ENCODE data around the gene GSG1L.
A peak's percentile ranks its signal among the peaks of the same experiment; 100 is the strongest.
"Not testable (repeated sequence)": the region's sequence is repeated elsewhere in the genome, so short reads cannot be mapped to it uniquely, and the experiment has no call there.

GSG1L gene

GRCh38 chr16:27951489-27952120 lies 111.9 kb downstream of the GSG1L start:
- DNase-seq (ENCODE audit: low read depth) = peak; percentile 14
- no peak overlapping the region for H3K4me3 ChIP-seq (ENCODE audit: control insufficient read depth, low read depth, low read length)
- TF ChIP-seq CTCF (IDR thresholded peaks at IDR 0.05; ENCODE audit: control insufficient read depth, insufficient read depth, low read depth, low read length, missing control alignments) = no peak

GRCh38 chr16:27950206-27950887 lies 113.2 kb downstream of the GSG1L start:
- H3K4me3 ChIP-seq (ENCODE audit: control insufficient read depth, low read depth, low read length) = no peak overlapping the region
- TF ChIP-seq CTCF (IDR thresholded peaks at IDR 0.05; ENCODE audit: control insufficient read depth, insufficient read depth, low read depth, low read length, missing control alignments) = no peak
- no peak for DNase-seq (ENCODE audit: low read depth)

GRCh38 chr16:27947696-27948095 lies 115.8 kb downstream of the GSG1L start:
- no peak overlapping the region for H3K4me3 ChIP-seq (ENCODE audit: control insufficient read depth, low read depth, low read length)
- TF ChIP-seq CTCF (IDR thresholded peaks at IDR 0.05; ENCODE audit: control insufficient read depth, insufficient read depth, low read depth, low read length, missing control alignments) = no peak
- DNase-seq (ENCODE audit: low read depth) = no peak

- DNase-seq (ENCODE audit: low read depth) = no peak
- no peak overlapping the region for H3K4me3 ChIP-seq (ENCODE audit: control insufficient read depth, low read depth, low read length)
- TF ChIP-seq CTCF (IDR thresholded peaks at IDR 0.05; ENCODE audit: control insufficient read depth, insufficient read depth, low read depth, low read length, missing control alignments) = no peak
Measured at GRCh38 chr16:27945233-27945973, 118.1 kb downstream of the GSG1L start.

GRCh38 chr16:27943766-27944165 lies 119.7 kb downstream of the GSG1L start:
- H3K4me3 ChIP-seq (ENCODE audit: control insufficient read depth, low read depth, low read length) = no peak overlapping the region
- DNase-seq (ENCODE audit: low read depth) = no peak
- TF ChIP-seq CTCF (IDR thresholded peaks at IDR 0.05; ENCODE audit: control insufficient read depth, insufficient read depth, low read depth, low read length, missing control alignments) = no peak

- not testable (repeated sequence) for H3K4me3 ChIP-seq (ENCODE audit: control insufficient read depth, low read depth, low read length); DNase-seq (ENCODE audit: low read depth)
Measured at GRCh38 chr16:27942071-27942470, 121.4 kb downstream of the GSG1L start.

- H3K4me3 ChIP-seq (ENCODE audit: control insufficient read depth, low read depth, low read length) = no peak overlapping the region
- no peak for DNase-seq (ENCODE audit: low read depth)
- no peak for TF ChIP-seq CTCF (IDR thresholded peaks at IDR 0.05; ENCODE audit: control insufficient read depth, insufficient read depth, low read depth, low read length, missing control alignments)
Measured at GRCh38 chr16:27935076-27935475, 128.4 kb downstream of the GSG1L start.
